Stimulated activated memory B cell treated with anti-CD40 and anti-IgM and Interleukin-4, amounts not matched to agents 10 μg/mL and 1 μg/mL and 100 μg/mL, for 72 hours (primary cell): ENCODE measurements around the gene RIT2.

Experiments used
- ATAC-seq: fragments of 150-1000 bp; cut with Tn5 transposase; 2 replicates; pipeline ENCODE4 v1.10.0; 2021
- H3K27ac Mint-ChIP-seq: one replicate; pipeline ENCODE4 v1.8.0; 2022; ENCODE audit warnings: mild to moderate bottlenecking, mixed read lengths
- H3K27me3 Mint-ChIP-seq: one replicate; pipeline ENCODE4 v1.8.0; 2022; ENCODE audit warnings: mixed read lengths
- H3K36me3 Mint-ChIP-seq: one replicate; pipeline ENCODE4 v1.8.0; 2022; ENCODE audit warnings: mixed read lengths
- H3K4me1 Mint-ChIP-seq: one replicate; pipeline ENCODE4 v1.8.0; 2022; ENCODE audit warnings: mixed read lengths
- H3K4me3 Mint-ChIP-seq: one replicate; pipeline ENCODE4 v1.8.0; 2022; ENCODE audit warnings: mild to moderate bottlenecking, moderate library complexity, mixed read lengths
- H3K9me3 Mint-ChIP-seq: one replicate; pipeline ENCODE4 v1.8.0; 2022; ENCODE audit warnings: mixed read lengths

RIT2 gene

DNA sequence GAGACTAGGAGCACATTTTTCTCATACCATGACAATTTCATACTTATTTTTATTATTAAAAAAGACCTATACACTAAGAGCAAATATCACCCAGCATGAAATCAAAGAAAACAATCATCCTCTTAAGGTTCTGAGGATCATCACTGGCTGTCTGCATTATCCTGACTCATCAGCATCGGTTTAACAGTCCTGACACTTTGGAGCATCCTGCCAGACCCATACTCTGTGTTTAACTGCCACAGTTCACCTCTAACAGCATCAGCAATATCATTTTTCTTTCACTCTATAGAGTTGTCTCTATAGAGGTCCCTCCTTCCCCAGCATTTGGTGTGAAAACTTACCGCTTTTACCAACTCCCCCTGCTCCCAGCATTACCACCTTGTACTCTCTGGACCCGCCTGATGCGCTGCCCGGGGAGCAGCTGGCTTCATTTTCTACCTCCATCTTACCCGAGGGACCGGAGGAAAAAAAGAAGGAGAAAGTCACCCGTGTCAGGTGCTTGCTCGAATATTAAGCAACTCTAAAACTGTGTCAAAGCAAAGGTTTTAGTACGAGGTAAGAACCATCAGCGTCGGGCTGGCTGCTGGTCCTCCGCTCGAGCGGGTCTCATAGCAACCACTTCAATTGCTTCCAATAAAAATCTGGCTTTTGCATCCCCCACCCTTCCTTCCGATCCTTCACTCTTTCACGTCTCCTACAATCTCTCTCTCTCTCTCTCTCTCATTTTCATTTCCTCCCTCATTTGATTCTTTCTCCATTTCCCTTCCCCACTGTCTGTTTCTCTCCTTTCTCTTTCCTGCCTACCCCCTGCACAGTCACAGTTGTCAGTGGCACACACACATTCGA is at the start of gene RIT2:
Gene RIT2 (minus strand): TSS at position 610 of the 846 bp plus-strand sequence.
- H3K4me1 Mint-ChIP-seq, result no peaks in the 10 kb centered on the region
- no peaks in the 10 kb centered on the region for H3K36me3 Mint-ChIP-seq
- ATAC-seq, result no peak
- H3K27me3 Mint-ChIP-seq, result no peaks in the 10 kb centered on the region
- no peaks in the 10 kb centered on the region for H3K9me3 Mint-ChIP-seq
- H3K4me3 Mint-ChIP-seq, result no peak within 1 kb of the TSS
- no peak within 1 kb of the TSS for H3K27ac Mint-ChIP-seq

- H3K36me3 Mint-ChIP-seq, result no peaks in the 10 kb centered on the region
Observed at GRCh38 chr18:43161528-43161927, 46.0 kb upstream of the RIT2 start.

GRCh38 chr18:43160509-43160908 is 45.0 kb upstream of the RIT2 start:
- no peaks in the 10 kb centered on the region for H3K27me3 Mint-ChIP-seq
- H3K27ac Mint-ChIP-seq, result no peak overlapping the region
- no peaks in the 10 kb centered on the region for H3K4me1 Mint-ChIP-seq
- peaks cover 3% of the 10 kb centered on the region for H3K9me3 Mint-ChIP-seq
- H3K36me3 Mint-ChIP-seq, result no peaks in the 10 kb centered on the region
- no peak for ATAC-seq
- H3K4me3 Mint-ChIP-seq, result no peak overlapping the region

More at GRCh38 chr18:43161528-43161927, 46.0 kb upstream of the RIT2 start:
- Mint-ChIP-seq H3K27me3 (no peaks in the 10 kb centered on the region), H3K4me3 (no peak overlapping the region), H3K9me3 (peaks cover 6% of the 10 kb centered on the region), H3K4me1 (no peaks in the 10 kb centered on the region), H3K27ac (no peak overlapping the region)
- no peak for ATAC-seq

DNA sequence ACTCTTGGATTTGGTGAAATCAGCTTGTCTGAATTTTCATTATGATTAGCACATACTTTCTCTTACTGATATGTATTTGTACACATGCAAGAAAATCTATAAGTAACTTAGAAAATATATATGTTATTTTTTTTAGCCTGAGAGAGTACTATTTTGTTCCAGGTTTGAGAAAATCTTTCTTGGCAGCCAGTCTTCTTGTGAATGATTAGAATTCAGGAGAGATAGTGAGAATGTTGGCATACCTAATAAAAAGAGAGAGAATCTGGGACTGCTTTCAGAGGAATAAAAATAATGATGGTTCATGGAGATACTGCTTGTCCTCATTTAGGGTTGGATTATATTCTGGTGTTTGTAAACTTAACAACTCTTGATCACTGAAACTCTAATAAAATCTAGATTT is 44.4 kb upstream of the RIT2 start:
- H3K27me3 Mint-ChIP-seq, result no peaks in the 10 kb centered on the region
- peaks cover 2% of the 10 kb centered on the region for H3K9me3 Mint-ChIP-seq
- H3K36me3 Mint-ChIP-seq, result no peaks in the 10 kb centered on the region
- no peak for ATAC-seq
- no peaks in the 10 kb centered on the region for H3K4me1 Mint-ChIP-seq
- H3K27ac Mint-ChIP-seq, result no peak overlapping the region
- H3K4me3 Mint-ChIP-seq, result no peak overlapping the region

DNA sequence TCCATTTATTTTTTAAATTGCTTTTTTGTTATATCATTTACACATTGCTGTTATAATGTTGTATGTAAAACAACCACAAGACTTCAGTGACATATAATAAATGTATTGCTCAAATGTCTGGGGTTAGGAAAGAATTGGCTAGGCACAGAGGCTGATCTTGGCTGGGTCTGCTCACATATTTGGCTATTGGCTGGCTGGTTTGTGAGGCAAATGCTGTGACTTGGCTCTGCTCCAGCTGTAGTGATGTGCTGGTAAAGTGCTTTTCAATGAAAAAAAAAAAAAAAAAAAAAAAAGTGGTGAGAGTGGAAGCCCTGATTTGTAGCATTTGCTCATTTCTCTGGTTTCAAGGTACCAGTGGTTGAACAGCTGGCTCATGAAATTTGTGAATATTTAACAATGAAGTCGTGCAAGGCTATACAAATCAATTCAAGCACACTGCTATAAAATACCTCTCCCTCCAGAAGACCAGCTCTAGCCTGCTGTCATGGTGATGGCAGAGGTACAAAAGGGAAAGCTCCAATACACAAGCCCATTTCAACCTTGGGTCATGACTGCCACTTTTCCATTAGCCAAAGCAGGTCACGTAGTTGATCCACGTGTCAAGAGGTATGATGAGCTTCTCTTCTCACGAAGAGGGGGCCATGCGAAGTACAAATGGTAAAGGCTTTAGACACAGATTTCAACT is 43.7 kb upstream of the RIT2 start:
- H3K9me3 Mint-ChIP-seq, result no peaks in the 10 kb centered on the region
- no peak for ATAC-seq
- H3K27me3 Mint-ChIP-seq, result no peaks in the 10 kb centered on the region
- no peak overlapping the region for H3K27ac Mint-ChIP-seq
- no peaks in the 10 kb centered on the region for H3K4me1 Mint-ChIP-seq
- no peaks in the 10 kb centered on the region for H3K36me3 Mint-ChIP-seq
- H3K4me3 Mint-ChIP-seq, result no peak overlapping the region

- no peak for ATAC-seq
- Mint-ChIP-seq H3K27me3 (no peaks in the 10 kb centered on the region), H3K9me3 (no peaks in the 10 kb centered on the region), H3K36me3 (no peaks in the 10 kb centered on the region), H3K4me1 (no peaks in the 10 kb centered on the region), H3K27ac (no peak overlapping the region), H3K4me3 (no peak overlapping the region)
Observed at GRCh38 chr18:43158381-43158780, 42.9 kb upstream of the RIT2 start.

DNA sequence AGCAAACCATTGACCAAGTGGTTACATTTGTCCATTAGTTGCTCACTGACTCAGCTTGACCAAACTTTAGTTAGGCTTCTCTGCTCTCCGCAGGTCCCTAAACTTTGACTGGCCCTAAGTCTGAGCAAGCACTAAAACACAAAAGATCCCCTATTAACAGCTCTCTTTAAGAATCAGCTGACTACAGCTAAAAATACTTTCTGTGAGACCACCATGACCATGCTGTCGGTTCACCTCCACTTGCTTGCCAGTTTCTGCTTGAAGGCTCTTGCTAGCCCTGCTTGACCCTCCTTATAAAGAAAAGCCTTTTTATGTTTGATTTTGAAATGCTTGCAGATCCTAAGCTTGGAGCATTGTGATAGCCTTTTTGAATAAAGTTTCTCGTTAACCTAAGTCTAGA is 40.4 kb upstream of the RIT2 start:
- Mint-ChIP-seq H3K27ac (no peak overlapping the region), H3K36me3 (no peaks in the 10 kb centered on the region), H3K9me3 (no peaks in the 10 kb centered on the region), H3K4me3 (no peak overlapping the region), H3K27me3 (no peaks in the 10 kb centered on the region), H3K4me1 (no peaks in the 10 kb centered on the region)
- ATAC-seq, result no peak

- H3K4me3 Mint-ChIP-seq, result no peak overlapping the region
Observed at GRCh38 chr18:43148231-43148630, 32.7 kb upstream of the RIT2 start.

DNA sequence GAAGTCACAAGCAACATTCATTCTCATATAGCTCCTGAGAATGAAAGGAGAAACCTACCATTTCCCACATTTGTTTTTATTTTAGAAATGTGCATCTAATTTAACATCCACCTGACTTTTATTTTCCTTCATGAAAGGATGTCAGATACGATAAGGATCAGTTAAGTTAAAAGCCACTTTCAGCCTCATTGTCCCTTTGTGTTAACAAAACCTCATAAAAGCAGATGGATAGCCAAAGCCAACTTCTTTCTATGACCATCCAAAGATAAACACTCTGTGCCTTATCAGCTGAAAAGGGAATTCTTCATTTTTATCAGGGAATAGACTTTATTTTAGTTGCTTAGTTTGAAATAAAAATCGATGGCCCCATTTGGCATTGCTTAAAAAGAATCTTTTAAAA is 25.7 kb upstream of the RIT2 start:
- no peaks in the 10 kb centered on the region for H3K27me3 Mint-ChIP-seq
- ATAC-seq, result no peak
- no peaks in the 10 kb centered on the region for H3K36me3 Mint-ChIP-seq
- no peaks in the 10 kb centered on the region for H3K9me3 Mint-ChIP-seq
- no peak overlapping the region for H3K4me3 Mint-ChIP-seq
- no peaks in the 10 kb centered on the region for H3K4me1 Mint-ChIP-seq
- no peak overlapping the region for H3K27ac Mint-ChIP-seq

More at GRCh38 chr18:43148231-43148630, 32.7 kb upstream of the RIT2 start:
- Mint-ChIP-seq H3K27ac (no peak overlapping the region), H3K9me3 (peaks cover 3% of the 10 kb centered on the region), H3K27me3 (no peaks in the 10 kb centered on the region), H3K4me1 (no peaks in the 10 kb centered on the region), H3K36me3 (no peaks in the 10 kb centered on the region)
- ATAC-seq, result no peak

- peak; percentile 24 for ATAC-seq
- Mint-ChIP-seq H3K27me3 (no peaks in the 10 kb centered on the region), H3K36me3 (no peaks in the 10 kb centered on the region), H3K4me3 (no peak overlapping the region), H3K9me3 (peaks cover 3% of the 10 kb centered on the region), H3K4me1 (no peaks in the 10 kb centered on the region), H3K27ac (no peak overlapping the region)
Observed at GRCh38 chr18:43139288-43139946, 23.9 kb upstream of the RIT2 start.

DNA sequence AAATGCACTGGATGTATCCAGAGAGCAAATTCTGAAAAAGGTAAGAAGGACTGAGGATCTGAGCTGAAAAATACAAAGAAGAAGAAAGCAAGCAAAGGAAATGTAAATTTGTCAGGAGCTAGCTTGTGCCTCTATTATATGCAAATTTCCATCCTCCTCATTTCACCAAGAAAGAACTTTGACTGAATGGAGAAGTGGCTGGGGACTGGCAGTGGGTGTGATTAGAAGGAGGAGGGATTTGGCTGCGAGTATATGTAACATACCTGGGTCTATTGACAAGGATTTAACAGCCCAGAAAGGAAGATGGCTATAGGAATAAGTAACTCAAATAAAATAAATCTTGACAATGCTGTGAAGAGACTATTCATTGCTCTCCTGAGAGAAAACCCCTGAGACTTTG is 19.4 kb upstream of the RIT2 start:
- no peaks in the 10 kb centered on the region for H3K4me1 Mint-ChIP-seq
- H3K9me3 Mint-ChIP-seq, result peaks cover 3% of the 10 kb centered on the region
- no peak overlapping the region for H3K27ac Mint-ChIP-seq
- no peak for ATAC-seq
- H3K36me3 Mint-ChIP-seq, result no peaks in the 10 kb centered on the region
- no peaks in the 10 kb centered on the region for H3K27me3 Mint-ChIP-seq
- no peak overlapping the region for H3K4me3 Mint-ChIP-seq

DNA sequence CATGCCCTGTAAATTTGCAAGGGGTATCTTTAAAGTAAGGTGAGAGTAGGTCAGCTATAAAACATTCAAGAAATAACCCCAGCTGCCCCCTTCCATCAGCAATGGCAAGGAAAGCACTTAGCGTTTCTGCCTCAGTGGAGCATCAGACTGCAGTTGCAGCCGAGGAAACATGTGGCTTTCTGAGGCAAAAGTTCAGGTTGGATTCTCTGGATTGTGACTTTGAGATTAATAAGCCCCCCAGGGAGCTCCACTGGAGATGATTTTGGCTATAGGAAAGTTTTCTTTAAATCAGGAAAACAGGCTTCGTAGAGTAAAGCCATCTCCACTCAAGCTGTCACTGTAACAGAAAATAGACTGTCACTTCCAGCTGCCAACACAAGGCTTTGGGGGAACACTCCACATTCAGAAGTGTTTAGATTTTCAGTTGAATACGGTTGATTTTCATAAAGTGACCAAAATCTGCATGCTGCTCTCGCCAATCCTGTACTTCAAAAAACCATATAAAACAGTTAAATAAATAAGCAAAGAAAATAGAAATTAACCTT is 15.3 kb upstream of the RIT2 start:
- H3K9me3 Mint-ChIP-seq, result peaks cover 3% of the 10 kb centered on the region
- no peak overlapping the region for H3K27ac Mint-ChIP-seq
- no peaks in the 10 kb centered on the region for H3K4me1 Mint-ChIP-seq
- ATAC-seq, result no peak
- H3K27me3 Mint-ChIP-seq, result no peaks in the 10 kb centered on the region
- no peaks in the 10 kb centered on the region for H3K36me3 Mint-ChIP-seq
- H3K4me3 Mint-ChIP-seq, result no peak overlapping the region

GRCh38 chr18:43129946-43130524 is 14.6 kb upstream of the RIT2 start:
- no peak for ATAC-seq
- H3K9me3 Mint-ChIP-seq, result peaks cover 3% of the 10 kb centered on the region
- H3K27me3 Mint-ChIP-seq, result no peaks in the 10 kb centered on the region
- no peaks in the 10 kb centered on the region for H3K4me1 Mint-ChIP-seq
- H3K36me3 Mint-ChIP-seq, result no peaks in the 10 kb centered on the region
- no peak overlapping the region for H3K27ac Mint-ChIP-seq
- no peak overlapping the region for H3K4me3 Mint-ChIP-seq

DNA sequence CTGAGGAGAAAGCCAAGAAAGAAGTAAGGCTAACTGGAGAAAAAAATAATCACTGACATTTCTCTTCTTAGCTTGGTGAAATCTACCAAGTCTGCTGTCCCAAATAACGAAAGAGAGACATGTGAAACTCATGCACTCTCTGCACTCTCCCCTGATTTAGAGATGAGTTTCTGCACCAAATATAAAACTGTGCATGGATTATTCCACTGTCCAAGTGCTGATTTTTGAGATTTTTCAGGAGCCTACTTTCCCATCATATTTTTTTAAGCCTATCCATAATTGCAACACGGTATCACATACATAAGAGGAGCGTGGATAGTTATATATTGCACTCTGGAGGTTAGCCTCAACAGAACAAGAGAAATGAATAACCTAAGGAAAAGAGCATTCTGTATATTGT is 10.0 kb upstream of the RIT2 start:
- no peaks in the 10 kb centered on the region for H3K27me3 Mint-ChIP-seq
- H3K4me1 Mint-ChIP-seq, result no peaks in the 10 kb centered on the region
- ATAC-seq, result no peak
- peaks cover 3% of the 10 kb centered on the region for H3K9me3 Mint-ChIP-seq
- no peak overlapping the region for H3K27ac Mint-ChIP-seq
- no peak overlapping the region for H3K4me3 Mint-ChIP-seq
- H3K36me3 Mint-ChIP-seq, result no peaks in the 10 kb centered on the region

GRCh38 chr18:43122955-43123354 is 7.5 kb upstream of the RIT2 start:
- no peak overlapping the region for H3K4me3 Mint-ChIP-seq
- H3K36me3 Mint-ChIP-seq, result no peaks in the 10 kb centered on the region
- H3K9me3 Mint-ChIP-seq, result peaks cover 3% of the 10 kb centered on the region
- no peaks in the 10 kb centered on the region for H3K27me3 Mint-ChIP-seq
- H3K4me1 Mint-ChIP-seq, result no peaks in the 10 kb centered on the region
- no peak for ATAC-seq
- no peak overlapping the region for H3K27ac Mint-ChIP-seq
